ENCODE measurements around the gene ONECUT1.

GRCh38 chr15:52730173-52730572, 60.0 kb downstream of the ONECUT1 start:
- no peak for TF ChIP-seq CTCF (IDR thresholded peaks at IDR 0.05)
- TF ChIP-seq POLR2A (IDR thresholded peaks at IDR 0.05), result no peak

Measured in ovary (tissue), 3 donors.